Activated gamma-delta T cell (primary cell): ENCODE data around the gene CFAP65.

Experiments used
- DNase-seq: peaks from one replicate; lab custom pipeline; 2025; lab: John Stamatoyannopoulos, UW

Gene CFAP65

GRCh38 chr2:219032051-219032745, 9.1 kb downstream of the CFAP65 start:
- DNase-seq: no peak

GRCh38 chr2:219031005-219031738, 10.1 kb downstream of the CFAP65 start:
- DNase-seq: no peak

GRCh38 chr2:219030177-219030940, 11.0 kb downstream of the CFAP65 start:
- no peak for DNase-seq

GRCh38 chr2:219029829-219030165, 11.5 kb downstream of the CFAP65 start:
- no peak for DNase-seq

- no peak for DNase-seq
Measured at GRCh38 chr2:219028996-219029828, 12.1 kb downstream of the CFAP65 start.

GRCh38 chr2:219028141-219028540, 13.2 kb downstream of the CFAP65 start:
- DNase-seq: no peak

- no peak for DNase-seq
Measured at GRCh38 chr2:219027511-219028055, 13.7 kb downstream of the CFAP65 start.

GRCh38 chr2:219026946-219027345, 14.4 kb downstream of the CFAP65 start:
- DNase-seq: no peak

GRCh38 chr2:219025637-219026585, 15.4 kb downstream of the CFAP65 start:
- no peak for DNase-seq

GRCh38 chr2:219024059-219024458, 17.3 kb downstream of the CFAP65 start:
- DNase-seq: no peak

GRCh38 chr2:219023045-219023605, 18.2 kb downstream of the CFAP65 start:
- no peak for DNase-seq

GRCh38 chr2:219022616-219023015, 18.7 kb downstream of the CFAP65 start:
- no peak for DNase-seq

- no peak for DNase-seq
Measured at GRCh38 chr2:219022041-219022440, 19.3 kb downstream of the CFAP65 start.

GRCh38 chr2:219021591-219021990, 19.7 kb downstream of the CFAP65 start:
- DNase-seq: no peak

GRCh38 chr2:219020604-219021365, 20.5 kb downstream of the CFAP65 start:
- no peak for DNase-seq

GRCh38 chr2:219019436-219019835, 21.9 kb downstream of the CFAP65 start:
- no peak for DNase-seq

GRCh38 chr2:219018726-219019125, 22.6 kb downstream of the CFAP65 start:
- DNase-seq: no peak

GRCh38 chr2:219018286-219018685, 23.0 kb downstream of the CFAP65 start:
- DNase-seq: no peak

GRCh38 chr2:219017201-219017931, 23.9 kb downstream of the CFAP65 start:
- no peak for DNase-seq
